ENCODE results near the gene PSMB11.

PSMB11 gene

DNA sequence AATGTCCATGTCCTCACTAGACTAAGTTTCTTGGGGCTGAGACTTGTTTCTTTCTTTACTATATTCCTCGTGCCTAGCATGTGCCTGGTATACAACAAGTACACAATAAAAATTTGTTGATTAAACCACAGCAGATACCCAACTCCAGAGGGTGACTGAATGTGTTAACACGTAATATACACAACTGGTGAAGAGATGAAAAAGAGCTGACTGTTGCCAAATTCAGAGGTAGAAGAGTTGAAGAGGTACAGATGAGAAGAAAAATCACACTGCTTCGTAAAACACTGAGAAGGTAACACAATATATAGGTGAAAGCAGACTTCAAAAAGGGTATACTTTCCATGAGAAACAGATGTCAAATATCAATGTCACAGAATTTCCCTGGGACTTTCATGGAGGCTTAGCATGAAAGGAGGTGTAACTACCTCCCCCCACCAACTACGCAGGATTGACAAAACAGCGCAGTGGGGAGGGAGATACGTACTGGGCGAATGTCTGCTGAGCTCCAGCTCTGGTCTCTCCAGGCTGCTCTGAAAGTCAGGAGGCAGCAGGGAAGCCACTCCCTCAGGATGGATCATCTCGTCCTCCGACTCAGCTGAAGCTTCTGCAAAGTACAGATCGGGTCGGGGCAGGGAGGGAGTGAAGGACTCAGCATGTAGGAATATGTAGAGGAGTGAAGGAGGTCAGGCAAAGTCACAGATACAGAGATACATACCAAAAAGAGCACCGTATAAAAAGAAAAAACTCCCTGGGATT lies 47.7 kb downstream of the PSMB11 start:
- no peak for DNase-seq

DNA sequence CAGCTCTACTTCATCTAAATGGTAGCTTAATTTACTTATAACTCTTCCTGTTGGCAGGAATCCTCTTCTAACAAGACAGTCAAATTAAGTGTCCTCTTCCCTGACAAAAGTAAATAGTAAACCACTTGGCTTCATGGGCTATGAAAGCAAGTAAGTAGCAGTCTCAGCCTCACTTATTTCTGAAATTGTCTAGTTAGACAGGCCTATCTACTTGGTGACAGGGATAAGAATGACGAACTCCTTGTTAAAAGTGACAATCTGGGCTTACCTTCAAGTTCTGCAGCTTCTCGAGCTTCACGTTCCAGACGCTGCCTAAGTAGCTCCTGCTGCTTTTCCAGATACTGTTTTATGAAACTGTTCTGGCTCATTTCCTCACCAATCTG lies 48.2 kb downstream of the PSMB11 start:
- no peak for DNase-seq

DNA sequence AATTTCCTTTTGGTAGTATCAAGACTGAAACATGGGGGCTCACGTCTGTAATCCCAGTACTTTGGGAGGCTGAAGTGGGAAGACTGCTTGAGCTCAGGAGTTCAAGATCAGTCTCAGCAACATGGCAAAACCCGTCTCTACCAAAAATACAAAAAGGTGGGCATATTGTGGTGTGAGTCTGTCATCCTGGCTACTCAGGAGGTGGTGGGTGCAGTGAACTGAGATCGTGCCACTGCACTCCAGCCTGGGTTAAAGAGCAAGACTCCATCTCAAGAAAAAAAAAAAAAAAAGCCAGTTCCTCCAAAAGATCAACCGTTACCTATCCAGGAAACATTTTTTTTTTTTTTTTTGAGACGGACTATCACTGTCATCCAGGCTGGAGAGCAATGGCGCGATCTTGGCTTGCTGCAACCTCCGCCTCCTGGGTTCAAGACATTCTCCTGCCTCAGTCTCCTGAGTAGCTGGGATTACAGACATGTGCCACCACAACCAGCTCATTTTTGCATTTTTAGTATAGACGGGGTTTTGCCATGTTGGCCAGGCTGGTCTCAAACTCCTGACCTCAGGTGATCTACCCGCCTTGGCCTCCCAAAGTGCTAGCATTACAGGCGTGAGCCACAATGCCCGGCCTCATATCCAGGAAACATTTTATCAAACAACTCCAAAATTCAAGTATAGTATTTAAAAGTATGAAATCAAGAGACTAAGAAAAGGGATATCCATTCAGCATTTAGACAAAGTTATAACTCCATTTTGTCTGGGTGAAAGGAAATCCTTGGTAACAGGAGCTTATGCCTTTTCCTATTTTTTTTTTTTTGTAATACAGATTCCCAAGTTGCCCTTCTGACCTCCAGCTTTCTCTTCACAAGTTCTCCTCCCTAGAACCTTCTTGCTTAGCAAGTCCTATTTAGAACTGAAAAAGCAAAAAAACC lies 49.5 kb downstream of the PSMB11 start:
- DNase-seq, result no peak

DNA sequence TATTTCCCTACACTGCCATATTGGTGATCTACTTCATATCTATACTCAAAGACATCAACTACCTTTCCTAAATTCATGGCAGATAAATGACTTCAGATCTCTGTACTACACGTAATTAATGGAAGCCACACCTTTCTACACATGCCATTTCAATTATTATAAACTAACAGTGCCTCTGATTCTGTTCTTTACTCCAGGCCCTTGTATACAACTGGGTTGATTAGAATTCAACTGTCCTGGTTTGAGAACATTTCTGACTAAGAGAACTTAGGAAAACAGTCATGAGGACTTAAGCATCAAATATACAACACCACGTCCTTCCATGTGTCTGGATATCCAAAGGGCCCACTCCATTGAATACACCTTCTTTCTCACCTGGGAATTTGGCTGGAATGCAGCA lies 51.1 kb downstream of the PSMB11 start:
- no peak for DNase-seq

DNA sequence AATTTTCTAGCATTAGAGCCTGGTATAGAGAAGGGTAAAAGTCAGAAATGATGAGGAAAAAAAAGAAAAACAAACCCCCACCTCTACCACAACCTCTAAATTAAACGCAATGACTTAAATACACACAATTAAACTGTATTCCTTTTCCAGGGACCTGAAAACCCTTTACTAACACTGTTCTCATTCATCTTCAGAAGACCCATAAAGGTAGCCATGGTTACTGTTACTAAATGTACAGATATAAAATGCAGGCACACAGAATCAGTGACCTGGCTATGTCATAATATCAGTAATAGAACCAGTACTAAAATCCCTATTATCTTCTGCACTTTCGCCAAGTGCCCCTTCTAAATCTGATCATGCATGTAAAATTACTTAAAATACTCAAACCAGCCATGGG lies 51.5 kb downstream of the PSMB11 start:
- no peak for DNase-seq
